Measurements from ENCODE around the gene MPZL1.

GRCh38 chr1:167672831-167673230, 49.0 kb upstream of the MPZL1 start:
- TF ChIP-seq CTCF (IDR thresholded peaks at IDR 0.05) (no peak), POLR2A (IDR thresholded peaks at IDR 0.05; ENCODE audit: low read length) (no peak), MAX (IDR thresholded peaks at IDR 0.05) (no peak), BHLHE40 (IDR thresholded peaks at IDR 0.05; ENCODE audit: low read depth, low read length) (no peak), RFX5 (IDR thresholded peaks at IDR 0.05) (no peak), RCOR1 (IDR thresholded peaks at IDR 0.05; ENCODE audit: low read depth, low read length) (no peak), CEBPB (IDR thresholded peaks at IDR 0.05) (no peak), HDAC2 (IDR thresholded peaks at IDR 0.05) (no peak), ESRRA (IDR thresholded peaks at IDR 0.05; ENCODE audit: borderline replicate concordance, low read length) (no peak)

All from A549 (cell line).